ENCODE measurements around the gene C9orf50.
"Not testable (repeated sequence)": the region's sequence is repeated elsewhere in the genome, so short reads cannot be mapped to it uniquely, and the experiment has no call there.

Gene C9orf50

GRCh38 chr9:129595903-129596540 is 24.9 kb downstream of the C9orf50 start:
- TF ChIP-seq, protein P1, sequence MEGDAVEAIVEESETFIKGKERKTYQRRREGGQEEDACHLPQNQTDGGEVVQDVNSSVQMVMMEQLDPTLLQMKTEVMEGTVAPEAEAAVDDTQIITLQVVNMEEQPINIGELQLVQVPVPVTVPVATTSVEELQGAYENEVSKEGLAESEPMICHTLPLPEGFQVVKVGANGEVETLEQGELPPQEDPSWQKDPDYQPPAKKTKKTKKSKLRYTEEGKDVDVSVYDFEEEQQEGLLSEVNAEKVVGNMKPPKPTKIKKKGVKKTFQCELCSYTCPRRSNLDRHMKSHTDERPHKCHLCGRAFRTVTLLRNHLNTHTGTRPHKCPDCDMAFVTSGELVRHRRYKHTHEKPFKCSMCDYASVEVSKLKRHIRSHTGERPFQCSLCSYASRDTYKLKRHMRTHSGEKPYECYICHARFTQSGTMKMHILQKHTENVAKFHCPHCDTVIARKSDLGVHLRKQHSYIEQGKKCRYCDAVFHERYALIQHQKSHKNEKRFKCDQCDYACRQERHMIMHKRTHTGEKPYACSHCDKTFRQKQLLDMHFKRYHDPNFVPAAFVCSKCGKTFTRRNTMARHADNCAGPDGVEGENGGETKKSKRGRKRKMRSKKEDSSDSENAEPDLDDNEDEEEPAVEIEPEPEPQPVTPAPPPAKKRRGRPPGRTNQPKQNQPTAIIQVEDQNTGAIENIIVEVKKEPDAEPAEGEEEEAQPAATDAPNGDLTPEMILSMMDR (IDR thresholded peaks at IDR 0.05), result no peak
- Histone ChIP-seq H3K4me1 (peaks cover 0 to 24% (median 13%) of the 10 kb centered on the region in 4 donors), H3K36me3 (no peaks in the 10 kb centered on the region), H3K27ac (peak overlapping the region; percentile 88 to 89), H3K27me3 (no peaks in the 10 kb centered on the region), H3K4me3 (no peak overlapping the region), H3K9me3 (no peaks in the 10 kb centered on the region)
- intact Hi-C loops (cut with DNase I; ENCODE audit: low total_unique reads), result no loop called here
- no peak for DNase-seq

DNA sequence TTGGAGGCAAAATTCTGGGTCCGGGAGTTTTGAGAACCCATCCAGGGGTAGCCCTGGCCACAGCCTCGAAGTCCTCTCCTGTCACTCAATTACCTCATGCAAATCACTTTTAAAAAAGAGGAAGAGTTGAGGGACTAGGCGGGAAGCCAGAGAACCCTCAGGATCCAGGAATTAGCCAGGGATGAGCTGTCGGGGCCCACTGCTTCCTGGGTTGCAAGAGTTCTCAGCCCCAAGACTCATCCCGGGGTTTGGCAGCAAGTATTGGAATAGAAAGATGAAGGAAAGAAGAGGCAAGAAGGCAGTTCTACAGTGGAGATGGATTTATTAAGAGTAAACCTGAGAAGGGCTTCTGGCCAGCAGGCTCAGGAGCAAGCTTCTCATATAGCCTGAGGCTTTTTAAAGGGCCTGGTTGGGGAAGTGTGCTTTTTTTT is 25.6 kb downstream of the C9orf50 start:
- H3K9me3 ChIP-seq, result no peaks in the 10 kb centered on the region
- no peak for DNase-seq
- H3K4me1 ChIP-seq, result peaks cover 0 to 24% (median 13%) of the 10 kb centered on the region in 4 donors
- no peaks in the 10 kb centered on the region for H3K27me3 ChIP-seq
- H3K36me3 ChIP-seq, result no peaks in the 10 kb centered on the region
- H3K27ac ChIP-seq, result peak overlapping the region; percentile 23 to 88
- TF ChIP-seq, protein P1 (IDR thresholded peaks at IDR 0.05), result no peak
- intact Hi-C loops (cut with DNase I; ENCODE audit: low total_unique reads), result no loop called here
- H3K4me3 ChIP-seq, result no peak overlapping the region

GRCh38 chr9:129594632-129595031 is 26.3 kb downstream of the C9orf50 start:
- Histone ChIP-seq H3K4me3 (no peak overlapping the region), H3K9me3 (no peaks in the 10 kb centered on the region), H3K4me1 (peaks cover 0 to 24% (median 13%) of the 10 kb centered on the region in 4 donors), H3K27me3 (no peaks in the 10 kb centered on the region), H3K27ac (no peak overlapping the region), H3K36me3 (no peaks in the 10 kb centered on the region)
- TF ChIP-seq, protein P1 (IDR thresholded peaks at IDR 0.05), result no peak
- intact Hi-C loops (cut with DNase I; ENCODE audit: low total_unique reads), result no loop called here
- no peak for DNase-seq

- H3K4me3 ChIP-seq; H3K27me3 ChIP-seq; H3K9me3 ChIP-seq; H3K27ac ChIP-seq; H3K36me3 ChIP-seq; DNase-seq; intact Hi-C loops (cut with DNase I; ENCODE audit: low total_unique reads): not testable (repeated sequence)
- peaks cover 0 to 16% (median 10%) of the 10 kb centered on the region in 4 donors for H3K4me1 ChIP-seq
Measured at GRCh38 chr9:129592790-129593189, 28.1 kb downstream of the C9orf50 start.

GRCh38 chr9:129591916-129592315 is 29.0 kb downstream of the C9orf50 start:
- Histone ChIP-seq H3K27me3 (no peaks in the 10 kb centered on the region), H3K4me1 (peaks cover 0 to 8% (median 4%) of the 10 kb centered on the region in 4 donors), H3K27ac (no peak overlapping the region), H3K4me3 (no peak overlapping the region), H3K36me3 (no peaks in the 10 kb centered on the region), H3K9me3 (no peaks in the 10 kb centered on the region)
- DNase-seq, result no peak
- TF ChIP-seq, protein P1 (IDR thresholded peaks at IDR 0.05), result no peak
- intact Hi-C loops (cut with DNase I; ENCODE audit: low total_unique reads), result no loop called here

DNA sequence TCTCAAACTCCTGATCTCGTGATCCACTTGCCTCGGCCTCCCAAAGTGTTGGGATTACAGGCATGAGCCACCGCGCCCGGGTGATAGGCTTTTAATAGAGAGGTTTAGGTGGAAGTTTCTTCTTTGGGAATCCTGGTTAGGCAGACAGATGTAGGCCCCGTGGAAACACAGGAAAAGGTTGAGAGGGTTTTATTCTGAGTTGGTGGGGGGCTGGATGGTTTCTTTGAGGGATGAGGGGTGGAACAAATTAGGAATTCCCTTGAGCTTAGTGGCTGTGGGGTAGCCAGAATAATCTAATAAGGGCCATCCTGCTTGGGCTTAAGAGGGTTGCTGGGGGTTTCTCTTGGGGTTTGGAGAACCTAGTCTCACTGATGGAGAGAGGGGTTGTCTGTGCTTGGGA is 30.4 kb downstream of the C9orf50 start:
- H3K9me3 ChIP-seq, result no peaks in the 10 kb centered on the region
- intact Hi-C loops (cut with DNase I; ENCODE audit: low total_unique reads), result no loop called here
- H3K27me3 ChIP-seq, result no peaks in the 10 kb centered on the region
- no peaks in the 10 kb centered on the region for H3K36me3 ChIP-seq
- H3K27ac ChIP-seq, result no peak overlapping the region
- DNase-seq, result no peak
- TF ChIP-seq, protein P1 (IDR thresholded peaks at IDR 0.05), result no peak
- H3K4me3 ChIP-seq, result no peak overlapping the region
- no peaks in the 10 kb centered on the region for H3K4me1 ChIP-seq
